Tibial nerve (tissue), 4 donors: ENCODE measurements around the gene CRBN.

Experiments
- CTCF ChIP-seq, 5 experiments: fragments of 200-600 bp in 3 of 5; fragments of 450-650 bp in 2 of 5; sonication (generic) in 3 of 5; IDR thresholded peaks; one replicate each; pipeline ENCODE4 v1.5.1; 2016 to 2019; ENCODE audit warnings: antibody characterized with exemption in 5 of 5, mild to moderate bottlenecking in 3 of 5, moderate library complexity in 2 of 5
- EP300 ChIP-seq, 2 donors: sonication (generic); formaldehyde crosslinking; IDR thresholded peaks; one replicate each; pipeline ENCODE4 v1.6.1; 2017; ENCODE audit warnings: antibody characterized with exemption in 2 of 2, mild to moderate bottlenecking in 1 of 2
- POLR2A ChIP-seq, 2 donors: fragments of 450-650 bp; IDR thresholded peaks; one replicate each; pipeline ENCODE4 v1.6.1; 2017; ENCODE audit warnings: antibody characterized with exemption in 2 of 2, mild to moderate bottlenecking in 2 of 2, moderate library complexity in 2 of 2

GRCh38 chr3:3165650-3166049 lies 13.8 kb downstream of the CRBN start:
- no peak for TF ChIP-seq CTCF (IDR thresholded peaks at IDR 0.05)
- no peak for TF ChIP-seq POLR2A (IDR thresholded peaks at IDR 0.05)
- no peak for TF ChIP-seq EP300 (IDR thresholded peaks at IDR 0.05)
